ENCODE results near the gene PJA1.

Gene PJA1

DNA sequence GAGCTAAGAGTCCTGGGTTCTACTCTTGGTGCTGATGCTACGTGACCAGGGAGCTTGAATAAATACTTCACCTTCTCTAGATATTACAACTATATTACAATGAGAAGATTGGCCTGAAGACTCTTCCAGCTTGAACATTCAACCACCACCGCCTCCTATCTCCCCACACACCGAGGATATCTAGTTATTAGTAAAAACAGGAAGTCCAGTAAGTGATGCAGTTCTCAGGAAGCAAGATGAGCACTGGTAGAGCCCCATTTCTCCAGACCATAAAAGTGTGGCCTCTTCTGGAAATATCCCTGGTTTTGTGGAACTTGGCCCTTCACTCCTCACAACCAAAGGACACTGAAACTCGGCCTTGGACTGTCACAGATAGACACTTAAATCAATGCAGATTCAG is 18.5 kb downstream of the PJA1 start:
- H3K27me3 ChIP-seq (ENCODE audit: insufficient read depth, low read length, poor library complexity, severe bottlenecking): no peaks in the 10 kb centered on the region

DNA sequence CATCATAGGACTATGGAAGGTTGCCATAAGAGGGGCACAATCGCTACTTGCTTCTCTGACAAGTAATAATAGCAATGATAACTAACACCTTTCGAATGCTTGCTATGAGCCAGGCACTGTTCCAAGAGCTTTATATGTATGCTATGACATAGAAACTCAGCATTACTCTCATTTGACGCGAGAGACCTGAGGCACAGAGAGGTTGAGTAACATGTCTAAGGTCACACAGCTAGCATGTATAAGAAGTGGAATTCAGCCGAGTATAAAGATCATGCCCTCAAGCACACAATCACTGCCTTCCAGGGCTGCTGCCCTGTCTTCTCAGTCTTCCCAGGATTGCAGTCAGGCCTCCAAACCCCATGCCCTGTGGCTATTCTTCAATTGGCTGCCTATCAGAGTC is 19.5 kb downstream of the PJA1 start:
- Histone ChIP-seq H3K27me3 (ENCODE audit: insufficient read depth, low read length, poor library complexity, severe bottlenecking) (no peaks in the 10 kb centered on the region), H3K79me2 (ENCODE audit: insufficient read depth, low read length) (no peaks in the 10 kb centered on the region), H3K4me2 (ENCODE audit: low read depth, low read length, poor library complexity, severe bottlenecking) (no peak overlapping the region), H3K36me3 (ENCODE audit: insufficient read depth, low read length) (no peaks in the 10 kb centered on the region), H3F3A (ENCODE audit: low read depth) (no peaks in the 10 kb centered on the region), H2AFZ (ENCODE audit: low read length) (no peak overlapping the region), H3K4me3 (ENCODE audit: low read length, poor library complexity, severe bottlenecking) (no peak overlapping the region), H4K20me1 (ENCODE audit: insufficient read depth, low read length, poor library complexity, severe bottlenecking) (no peaks in the 10 kb centered on the region), H3K9ac (ENCODE audit: low read depth, low read length, poor library complexity, severe bottlenecking) (no peak overlapping the region), H3K4me1 (ENCODE audit: insufficient read depth, low read length, poor library complexity, severe bottlenecking) (no peaks in the 10 kb centered on the region), H3K9me3 (ENCODE audit: insufficient read depth, low read depth, low read length) (no peaks in the 10 kb centered on the region), H3K9me2 (replicated peaks; ENCODE audit: low read depth, low read length) (no peaks in the 10 kb centered on the region)
- TF ChIP-seq, protein P1, sequence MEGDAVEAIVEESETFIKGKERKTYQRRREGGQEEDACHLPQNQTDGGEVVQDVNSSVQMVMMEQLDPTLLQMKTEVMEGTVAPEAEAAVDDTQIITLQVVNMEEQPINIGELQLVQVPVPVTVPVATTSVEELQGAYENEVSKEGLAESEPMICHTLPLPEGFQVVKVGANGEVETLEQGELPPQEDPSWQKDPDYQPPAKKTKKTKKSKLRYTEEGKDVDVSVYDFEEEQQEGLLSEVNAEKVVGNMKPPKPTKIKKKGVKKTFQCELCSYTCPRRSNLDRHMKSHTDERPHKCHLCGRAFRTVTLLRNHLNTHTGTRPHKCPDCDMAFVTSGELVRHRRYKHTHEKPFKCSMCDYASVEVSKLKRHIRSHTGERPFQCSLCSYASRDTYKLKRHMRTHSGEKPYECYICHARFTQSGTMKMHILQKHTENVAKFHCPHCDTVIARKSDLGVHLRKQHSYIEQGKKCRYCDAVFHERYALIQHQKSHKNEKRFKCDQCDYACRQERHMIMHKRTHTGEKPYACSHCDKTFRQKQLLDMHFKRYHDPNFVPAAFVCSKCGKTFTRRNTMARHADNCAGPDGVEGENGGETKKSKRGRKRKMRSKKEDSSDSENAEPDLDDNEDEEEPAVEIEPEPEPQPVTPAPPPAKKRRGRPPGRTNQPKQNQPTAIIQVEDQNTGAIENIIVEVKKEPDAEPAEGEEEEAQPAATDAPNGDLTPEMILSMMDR (conservative IDR thresholded peaks at IDR 0.05; ENCODE audit: low read length): no peak
- no peak for TF ChIP-seq EZH2phosphoT487 (IDR thresholded peaks at IDR 0.05; ENCODE audit: borderline replicate concordance)

More for the DNA sequence above, 18.5 kb downstream of the PJA1 start:
- H3K9me2 ChIP-seq (replicated peaks; ENCODE audit: low read depth, low read length): no peaks in the 10 kb centered on the region
- TF ChIP-seq EZH2phosphoT487 (IDR thresholded peaks at IDR 0.05; ENCODE audit: borderline replicate concordance): no peak
- TF ChIP-seq, protein P1 (conservative IDR thresholded peaks at IDR 0.05; ENCODE audit: low read length): no peak
- H3K9me3 ChIP-seq (ENCODE audit: insufficient read depth, low read depth, low read length): no peaks in the 10 kb centered on the region
- H3K4me3 ChIP-seq (ENCODE audit: low read length, poor library complexity, severe bottlenecking): no peak overlapping the region
- no peaks in the 10 kb centered on the region for H3F3A ChIP-seq (ENCODE audit: low read depth)
- H3K36me3 ChIP-seq (ENCODE audit: insufficient read depth, low read length): no peaks in the 10 kb centered on the region
- no peaks in the 10 kb centered on the region for H3K79me2 ChIP-seq (ENCODE audit: insufficient read depth, low read length)
- H3K4me2 ChIP-seq (ENCODE audit: low read depth, low read length, poor library complexity, severe bottlenecking): no peak overlapping the region
- H4K20me1 ChIP-seq (ENCODE audit: insufficient read depth, low read length, poor library complexity, severe bottlenecking): no peaks in the 10 kb centered on the region
- no peaks in the 10 kb centered on the region for H3K4me1 ChIP-seq (ENCODE audit: insufficient read depth, low read length, poor library complexity, severe bottlenecking)
- H2AFZ ChIP-seq (ENCODE audit: low read length): no peak overlapping the region
- H3K9ac ChIP-seq (ENCODE audit: low read depth, low read length, poor library complexity, severe bottlenecking): no peak overlapping the region

DNA sequence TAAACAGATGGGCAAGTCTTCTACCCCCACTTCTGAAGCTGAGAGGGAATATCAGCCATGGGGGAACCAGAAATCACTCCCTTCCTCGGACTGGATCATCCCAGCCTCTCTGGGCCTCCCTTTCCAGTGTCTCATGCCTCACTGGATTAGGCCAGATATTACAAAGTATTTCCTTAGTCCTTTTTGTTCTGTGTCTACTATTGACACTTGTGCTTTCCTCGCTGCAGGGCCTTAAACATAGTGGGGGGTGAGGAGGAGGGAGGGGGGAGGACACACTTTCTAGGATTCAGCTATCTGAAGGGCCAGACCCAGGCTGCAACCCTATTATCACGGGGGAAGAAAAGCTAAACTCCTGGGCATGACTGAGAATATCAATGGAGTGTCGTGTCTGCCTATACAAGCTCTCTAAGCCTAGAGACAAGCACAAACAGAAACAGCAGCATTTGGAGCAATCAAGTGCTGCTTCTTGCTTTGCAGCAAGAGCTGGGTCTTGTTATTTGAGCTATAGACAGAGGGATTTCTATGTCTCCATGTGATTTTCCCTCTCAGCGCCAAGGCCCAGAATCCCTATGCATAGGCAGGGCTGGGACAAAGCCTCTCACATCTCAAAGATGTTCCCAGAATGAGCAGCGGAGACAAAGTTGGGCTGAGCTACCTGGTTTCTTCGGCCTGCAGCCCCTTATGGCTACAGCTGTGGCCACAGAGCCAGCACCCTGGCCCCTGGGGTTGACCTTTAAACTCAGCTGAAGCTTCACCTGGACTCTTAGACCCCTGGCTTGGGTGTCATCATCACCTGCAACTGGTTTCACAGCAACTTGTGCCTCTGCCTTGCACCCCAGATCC is 20.2 kb downstream of the PJA1 start:
- H3K4me3 ChIP-seq (ENCODE audit: low read length, poor library complexity, severe bottlenecking): no peak overlapping the region
- TF ChIP-seq EZH2phosphoT487 (IDR thresholded peaks at IDR 0.05; ENCODE audit: borderline replicate concordance): no peak
- no peaks in the 10 kb centered on the region for H3K9me3 ChIP-seq (ENCODE audit: insufficient read depth, low read depth, low read length)
- H3K4me1 ChIP-seq (ENCODE audit: insufficient read depth, low read length, poor library complexity, severe bottlenecking): no peaks in the 10 kb centered on the region
- no peaks in the 10 kb centered on the region for H3K79me2 ChIP-seq (ENCODE audit: insufficient read depth, low read length)
- H3K9me2 ChIP-seq (replicated peaks; ENCODE audit: low read depth, low read length): no peaks in the 10 kb centered on the region
- H3K9ac ChIP-seq (ENCODE audit: low read depth, low read length, poor library complexity, severe bottlenecking): no peak overlapping the region
- H3K4me2 ChIP-seq (ENCODE audit: low read depth, low read length, poor library complexity, severe bottlenecking): no peak overlapping the region
- H2AFZ ChIP-seq (ENCODE audit: low read length): no peak overlapping the region
- H4K20me1 ChIP-seq (ENCODE audit: insufficient read depth, low read length, poor library complexity, severe bottlenecking): no peaks in the 10 kb centered on the region
- no peaks in the 10 kb centered on the region for H3K36me3 ChIP-seq (ENCODE audit: insufficient read depth, low read length)
- no peaks in the 10 kb centered on the region for H3K27me3 ChIP-seq (ENCODE audit: insufficient read depth, low read length, poor library complexity, severe bottlenecking)
- H3F3A ChIP-seq (ENCODE audit: low read depth): no peaks in the 10 kb centered on the region

DNA sequence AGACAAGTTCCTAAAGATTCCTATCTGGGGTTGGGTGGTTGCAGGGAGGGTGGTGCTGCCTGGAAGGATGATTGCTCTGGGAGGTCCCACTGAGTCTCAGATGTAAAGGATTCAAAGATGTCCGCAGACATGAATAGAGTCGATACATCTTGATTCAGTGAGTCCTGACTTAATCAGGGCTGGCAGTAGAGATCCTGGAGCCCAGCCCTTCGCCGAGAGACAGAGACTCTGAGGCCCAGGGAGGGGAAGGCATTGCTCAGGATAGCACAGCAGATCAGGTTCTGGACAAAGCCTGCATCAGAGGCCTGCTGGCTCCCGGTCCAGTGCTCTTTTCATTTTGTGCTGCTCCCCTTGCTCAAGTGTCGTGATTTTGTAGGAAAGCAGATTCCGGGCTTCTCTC is 21.7 kb downstream of the PJA1 start:
- H3K79me2 ChIP-seq (ENCODE audit: insufficient read depth, low read length): no peaks in the 10 kb centered on the region
- no peaks in the 10 kb centered on the region for H4K20me1 ChIP-seq (ENCODE audit: insufficient read depth, low read length, poor library complexity, severe bottlenecking)
- H3K36me3 ChIP-seq (ENCODE audit: insufficient read depth, low read length): no peaks in the 10 kb centered on the region
- no peaks in the 10 kb centered on the region for H3K27me3 ChIP-seq (ENCODE audit: insufficient read depth, low read length, poor library complexity, severe bottlenecking)
- no peak overlapping the region for H2AFZ ChIP-seq (ENCODE audit: low read length)
- no peak overlapping the region for H3K4me3 ChIP-seq (ENCODE audit: low read length, poor library complexity, severe bottlenecking)
- no peaks in the 10 kb centered on the region for H3F3A ChIP-seq (ENCODE audit: low read depth)
- no peak overlapping the region for H3K9ac ChIP-seq (ENCODE audit: low read depth, low read length, poor library complexity, severe bottlenecking)
- H3K9me3 ChIP-seq (ENCODE audit: insufficient read depth, low read depth, low read length): no peaks in the 10 kb centered on the region
- no peaks in the 10 kb centered on the region for H3K9me2 ChIP-seq (replicated peaks; ENCODE audit: low read depth, low read length)
- no peak overlapping the region for H3K4me2 ChIP-seq (ENCODE audit: low read depth, low read length, poor library complexity, severe bottlenecking)
- H3K4me1 ChIP-seq (ENCODE audit: insufficient read depth, low read length, poor library complexity, severe bottlenecking): no peaks in the 10 kb centered on the region
- TF ChIP-seq EZH2phosphoT487 (IDR thresholded peaks at IDR 0.05; ENCODE audit: borderline replicate concordance): no peak
- TF ChIP-seq, protein P1 (conservative IDR thresholded peaks at IDR 0.05; ENCODE audit: low read length): no peak

Measured in Loucy (cell line).